GM03348 (cell line): ENCODE results near the gene TRAPPC10.

Experiments used
- DNase-seq: peaks from one replicate; pipeline ENCODE4 v3.0.0; 2012; ENCODE audit warnings: low spot score

Gene TRAPPC10

DNA sequence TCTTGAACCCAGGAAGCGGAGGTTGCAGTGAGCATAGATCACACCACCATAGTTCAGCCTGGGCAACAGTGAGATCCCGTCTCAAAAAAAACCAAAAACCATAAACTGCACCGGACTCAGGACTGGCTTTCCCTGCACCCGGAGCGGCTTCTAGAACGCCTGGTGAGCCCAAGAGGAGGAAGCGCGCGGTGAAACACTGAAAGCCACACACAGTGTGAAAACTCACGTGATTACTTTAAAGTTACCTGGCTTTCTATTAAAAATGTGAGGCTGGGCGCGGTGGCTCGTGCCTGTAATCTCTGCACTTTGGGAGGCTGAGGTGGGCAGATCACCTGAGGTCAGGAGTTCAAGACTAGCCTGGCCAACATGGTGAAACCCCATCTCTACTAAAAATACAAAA lies 7.0 kb upstream of the TRAPPC10 start:
- DNase-seq: no peak

GRCh38 chr21:44005593-44005992 lies 6.5 kb upstream of the TRAPPC10 start:
- no peak for DNase-seq

DNA sequence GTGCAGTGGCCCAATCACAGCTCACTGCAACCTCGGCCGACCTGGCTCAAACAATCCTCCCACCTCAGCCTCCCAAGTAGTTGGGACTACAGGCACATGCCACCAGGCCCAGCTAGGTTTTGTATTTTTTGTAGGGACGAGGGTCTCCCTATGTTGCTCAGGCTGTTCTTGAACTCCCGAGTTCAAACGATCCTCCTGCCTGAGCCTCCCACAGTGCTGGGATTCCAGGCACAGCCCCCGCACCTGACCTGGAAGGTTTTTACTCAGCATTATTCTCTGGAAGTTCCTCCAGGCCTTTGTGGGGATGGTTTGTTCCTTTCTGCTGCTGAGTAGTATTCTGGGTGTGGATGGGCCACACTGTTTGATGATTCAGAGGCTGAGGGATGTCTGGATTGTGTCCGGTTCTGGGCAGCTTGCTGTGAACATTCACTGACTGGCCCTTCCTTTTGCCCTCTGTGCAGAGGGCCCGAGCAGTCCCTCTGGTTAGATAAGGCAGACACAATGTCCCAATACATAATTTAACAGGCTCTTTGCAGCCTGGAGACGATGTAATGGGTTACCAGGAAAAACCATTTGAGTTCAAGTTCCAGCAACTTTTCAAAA lies 6.0 kb upstream of the TRAPPC10 start:
- peak; percentile 93 for DNase-seq

- DNase-seq: peak; percentile 75
Measured at GRCh38 chr21:44006656-44007055, 5.5 kb upstream of the TRAPPC10 start.

DNA sequence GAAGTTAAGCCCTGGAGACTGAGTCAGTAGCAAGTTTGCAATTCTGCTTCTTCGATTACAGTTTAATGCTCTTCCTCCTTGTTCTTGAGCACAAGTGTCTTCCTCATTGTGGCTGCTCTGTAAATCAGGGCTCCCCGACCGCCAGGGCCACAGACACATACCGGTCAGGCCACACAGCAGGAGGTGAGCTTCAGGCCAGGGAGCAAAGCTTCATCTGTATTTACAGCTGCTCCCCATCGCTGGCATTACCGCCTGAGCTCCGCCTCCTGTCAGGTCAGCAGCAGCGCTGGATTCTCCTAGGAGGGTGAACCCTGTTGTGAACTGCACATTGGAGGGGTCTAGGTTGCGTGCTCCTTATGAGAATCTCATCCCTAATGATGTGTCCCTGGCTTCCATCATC lies 1.7 kb upstream of the TRAPPC10 start:
- no peak for DNase-seq

GRCh38 chr21:44011123-44011522 lies 986 bp upstream of the TRAPPC10 start:
- DNase-seq: no peak

GRCh38 chr21:44012474-44013379 lies 618 bp downstream of the TRAPPC10 start:
- peak; percentile 65 for DNase-seq

- DNase-seq: peak; percentile 37
Measured at GRCh38 chr21:44013380-44014088, 1.4 kb downstream of the TRAPPC10 start.

GRCh38 chr21:44017601-44018000 lies 5.5 kb downstream of the TRAPPC10 start:
- no peak for DNase-seq

- DNase-seq: no peak
Measured at GRCh38 chr21:44018127-44018526, 6.0 kb downstream of the TRAPPC10 start.

GRCh38 chr21:44018813-44019567 lies 6.9 kb downstream of the TRAPPC10 start:
- DNase-seq: no peak

GRCh38 chr21:44019568-44019958 lies 7.5 kb downstream of the TRAPPC10 start:
- no peak for DNase-seq

DNA sequence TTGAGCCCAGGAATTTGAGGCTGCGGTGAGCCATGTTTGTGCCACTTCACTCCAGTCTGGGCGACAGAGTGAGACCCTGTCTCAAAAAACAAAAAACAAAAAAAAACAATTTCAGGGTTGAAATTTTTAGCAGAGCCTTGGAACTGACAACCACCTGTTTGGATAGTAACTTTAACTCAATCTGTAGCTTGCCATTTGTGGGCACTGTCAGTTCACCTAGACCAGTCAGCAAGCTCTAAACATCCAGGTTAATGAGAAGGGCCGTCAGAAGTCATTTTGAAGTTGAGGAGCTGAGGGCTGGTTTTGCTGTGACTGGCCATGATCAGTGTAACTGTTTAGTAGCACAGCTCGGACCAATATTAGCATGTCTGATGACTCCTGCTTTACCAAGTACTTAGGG lies 8.4 kb downstream of the TRAPPC10 start:
- no peak for DNase-seq

- no peak for DNase-seq
Measured at GRCh38 chr21:44021064-44021463, 9.0 kb downstream of the TRAPPC10 start.

GRCh38 chr21:44024257-44024656 lies 12.1 kb downstream of the TRAPPC10 start:
- DNase-seq: no peak

DNA sequence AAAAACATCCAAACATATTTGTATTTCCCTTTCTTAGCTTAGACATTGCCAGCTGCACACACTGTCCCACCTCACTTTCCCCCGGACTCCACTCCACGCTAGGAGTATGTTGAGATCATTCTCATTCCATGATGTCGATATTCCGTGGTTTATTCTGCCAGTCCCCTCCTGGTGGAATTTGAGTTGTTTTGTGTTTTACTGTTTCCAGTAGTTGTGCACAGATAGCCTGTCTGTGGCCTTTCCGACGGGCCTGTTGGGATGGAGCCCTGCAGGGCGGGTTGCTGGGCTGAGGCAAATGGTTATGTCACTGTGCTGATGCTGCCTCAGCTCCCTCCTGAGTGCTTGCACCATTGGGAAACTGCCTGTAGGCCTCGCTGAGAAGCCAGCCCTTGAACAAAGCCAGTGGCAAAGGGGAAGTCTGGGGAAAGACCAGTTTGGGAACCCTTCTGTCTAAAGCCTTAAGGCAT lies 12.8 kb downstream of the TRAPPC10 start:
- DNase-seq: peak; percentile 72

DNA sequence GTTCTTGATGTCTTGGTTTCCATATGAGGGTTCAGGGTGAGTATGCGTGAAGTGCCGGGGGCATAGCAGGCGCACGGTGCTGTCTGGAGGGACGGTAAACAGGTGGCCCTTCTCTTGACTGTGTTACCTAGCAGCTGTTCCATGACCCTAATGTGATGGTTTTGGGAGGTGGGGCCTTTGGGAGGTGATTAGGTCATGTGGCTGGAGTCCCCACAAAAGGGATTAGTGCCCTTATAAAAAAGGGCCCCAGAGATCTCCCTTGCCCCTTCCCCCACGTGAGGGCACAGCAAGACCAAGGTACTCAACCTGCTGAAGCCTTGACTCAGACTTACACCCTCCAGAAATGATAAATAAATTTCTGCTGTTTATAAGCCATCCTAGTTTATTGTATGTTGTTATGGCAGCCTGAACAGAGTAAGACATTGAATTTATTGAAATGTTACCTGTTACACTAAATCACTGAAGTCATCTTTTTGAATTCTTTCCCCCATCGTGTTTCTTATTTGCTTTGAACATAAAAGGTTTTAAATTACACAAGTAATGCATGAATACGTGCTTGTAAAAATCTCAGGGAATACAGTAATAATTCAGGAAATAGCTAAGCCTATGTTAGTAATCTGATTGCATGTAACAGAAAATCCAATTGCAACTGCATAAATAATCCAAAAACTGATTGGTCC lies 15.6 kb downstream of the TRAPPC10 start:
- DNase-seq: no peak

GRCh38 chr21:44028287-44028659 lies 16.2 kb downstream of the TRAPPC10 start:
- DNase-seq: no peak

- no peak for DNase-seq
Measured at GRCh38 chr21:44029460-44030087, 17.5 kb downstream of the TRAPPC10 start.

DNA sequence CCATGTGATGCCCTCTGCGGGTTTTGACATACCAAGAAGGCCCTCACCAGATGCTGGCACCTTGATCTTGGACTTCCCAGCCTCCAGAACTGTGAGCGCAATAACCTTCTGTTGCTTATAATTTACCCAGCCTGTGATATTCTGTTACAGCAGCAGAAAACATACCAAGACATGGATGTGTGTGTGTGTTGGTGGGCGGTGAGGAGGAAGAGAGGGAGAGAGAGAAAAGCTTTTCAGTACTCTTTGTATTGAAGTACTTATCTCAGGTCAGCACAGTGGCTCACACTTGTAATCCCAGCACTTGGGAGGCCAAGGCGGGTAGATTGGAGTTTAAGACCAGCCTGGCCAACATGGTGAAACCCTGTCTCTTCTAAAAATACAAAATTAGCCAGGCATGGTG lies 23.1 kb downstream of the TRAPPC10 start:
- no peak for DNase-seq

GRCh38 chr21:44038063-44038462 lies 26.0 kb downstream of the TRAPPC10 start:
- no peak for DNase-seq
